Aortic smooth muscle cell (primary cell): ENCODE measurements around the gene CCDC157. TPM values are rescaled to one million over a fixed set of nuclear protein-coding genes. Genes with fewer than 3 reads are reported as not detected.

Experiments
- total RNA-seq: library from RNA; depleted of rRNA; stranded (reverse); fragments of >200 nt; gene quantifications from 2 replicates; pipeline ENCODE4 v1.2.3, GENCODE V29; 2014

CCDC157 gene
- total RNA-seq = 1.2 and 2.4 TPM in 2 replicates

GRCh38 chr22:30356449-30357235 lies at the start of gene CCDC157, which contains the start of gene SF3A1:
TSS of gene CCDC157 (plus strand) at chr22:30357007. CDS start at chr22:30366001, 8,994 bp downstream.
TSS of gene SF3A1 (minus strand) at chr22:30356894. CDS start at chr22:30356792, 102 bp downstream.

GRCh38 chr22:30326706-30327362 lies 30.0 kb upstream of the CCDC157 start, which contains the start of gene TBC1D10A:
TSS of gene TBC1D10A (minus strand) at chr22:30326941. CDS start at chr22:30326881, 60 bp downstream.

GRCh38 chr22:30386960-30387827 lies 30.4 kb downstream of the CCDC157 start, which contains the start of gene RNF215:
TSS of gene RNF215 (minus strand) at chr22:30387411. CDS start at chr22:30387313, 98 bp downstream.

DNA sequence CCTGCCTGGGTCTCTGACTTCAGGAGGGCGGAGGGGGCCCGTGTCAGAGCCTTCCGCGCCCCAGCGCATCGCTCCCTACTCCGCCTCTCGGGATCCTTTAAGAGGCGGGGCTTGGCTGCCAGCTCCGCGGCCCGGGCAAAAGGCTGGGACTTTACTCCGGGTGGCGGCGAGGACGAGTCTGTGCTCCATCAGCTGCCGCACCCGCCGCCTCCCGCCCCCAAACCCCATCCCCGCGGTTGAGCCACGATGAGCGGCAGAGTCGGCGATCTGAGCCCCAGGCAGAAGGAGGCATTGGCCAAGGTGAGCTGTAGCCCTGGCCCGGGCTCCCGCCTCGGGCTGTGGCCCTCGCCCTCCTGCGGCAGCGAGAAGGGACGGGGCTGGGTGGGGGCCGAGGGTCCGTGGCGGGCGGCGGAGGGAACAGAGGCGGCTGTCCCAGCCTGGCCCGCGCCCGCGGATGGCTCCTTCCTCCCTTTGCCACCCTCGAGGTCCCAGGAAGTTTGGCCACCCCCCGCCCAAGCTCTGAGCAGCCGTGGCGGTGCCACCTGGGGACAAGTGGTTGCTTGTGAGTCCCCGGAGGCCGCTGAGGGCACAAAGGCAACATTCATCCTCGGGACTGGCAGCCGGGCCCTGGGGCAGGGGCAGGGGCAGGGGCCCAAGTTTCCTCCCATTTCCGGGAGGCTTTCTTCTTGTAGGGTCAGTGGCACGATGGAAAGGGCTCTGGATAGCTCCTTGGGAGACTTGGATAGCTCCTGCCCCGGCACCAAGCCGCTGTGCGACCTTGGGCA lies 40.3 kb downstream of the CCDC157 start, which contains the start of gene SEC14L2:
SEC14L2 (plus strand) TSS at position 148 of the 785 bp plus-strand sequence; CDS start at position 247, 99 bp downstream.

DNA sequence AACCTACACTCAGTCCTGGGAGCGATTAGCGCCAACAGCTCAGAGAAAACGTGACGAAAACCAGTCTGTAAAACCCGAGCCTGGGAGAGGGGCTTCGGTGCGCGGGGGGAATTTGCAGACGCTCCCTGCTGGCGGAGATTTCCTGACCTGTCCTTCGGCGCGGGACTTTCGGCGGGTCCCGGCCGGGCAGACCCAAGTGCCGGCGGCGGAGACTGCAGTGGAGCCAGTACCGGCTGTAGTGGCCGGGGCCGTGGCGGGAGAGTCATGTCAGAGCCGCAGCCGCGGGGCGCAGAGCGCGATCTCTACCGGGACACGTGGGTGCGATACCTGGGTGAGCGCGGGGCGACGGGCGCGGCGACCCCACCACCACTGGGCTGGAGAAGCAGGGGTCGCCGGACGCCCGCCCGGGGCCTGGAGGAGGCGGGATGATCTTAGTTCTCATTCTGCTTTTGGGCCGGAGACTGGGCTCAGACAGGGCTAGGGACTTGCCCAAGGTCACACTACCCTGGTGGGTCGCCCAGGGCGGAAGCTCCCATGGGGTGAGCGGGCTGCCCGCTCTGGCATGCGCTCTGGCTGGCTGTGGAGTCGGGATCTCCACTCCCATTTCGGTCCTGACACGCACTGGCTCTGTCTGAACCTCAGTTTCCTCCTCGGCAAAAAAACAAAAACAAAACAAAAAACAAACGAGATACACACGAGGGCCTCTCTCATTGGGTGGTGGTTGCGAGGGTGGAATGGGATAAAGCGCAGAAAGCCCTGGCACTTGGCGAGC lies 69.0 kb downstream of the CCDC157 start, which contains the start of gene MTFP1:
MTFP1 (plus strand) TSS at position 153 of the 772 bp plus-strand sequence; CDS start at position 265, 112 bp downstream.

Other genes starting within 250 kb of the CCDC157 start
- 13.5 and 49.1 TPM in 2 replicates for gene LIF, start 110.2 kb upstream of the CCDC157 start, total RNA-seq
- not detected in 2 replicates for gene OSM, start 90.2 kb upstream of the CCDC157 start, total RNA-seq
- gene CASTOR1, start 67.5 kb upstream of the CCDC157 start, total RNA-seq = 3.6 and 5.9 TPM in 2 replicates
- gene TBC1D10A, start 30.1 kb upstream of the CCDC157 start, total RNA-seq = 7.0 and 8.5 TPM in 2 replicates
- gene SF3A1, start 113 bp upstream of the CCDC157 start, total RNA-seq = 25.5 and 28.1 TPM in 2 replicates
- 21.0 and 25.9 TPM in 2 replicates for gene RNF215, start 30.4 kb downstream of the CCDC157 start, total RNA-seq
- 10.2 and 11.6 TPM in 2 replicates for gene SEC14L2, start 40.0 kb downstream of the CCDC157 start, total RNA-seq
- gene MTFP1, start 68.8 kb downstream of the CCDC157 start, total RNA-seq = 3.1 and 5.4 TPM in 2 replicates
- not detected in 2 replicates for gene SEC14L3, start 115.0 kb downstream of the CCDC157 start, total RNA-seq
- under 0.01 TPM in 1 of 2 replicates, not detected in the other for gene SEC14L4, start 148.7 kb downstream of the CCDC157 start, total RNA-seq
- gene SEC14L6, start 189.7 kb downstream of the CCDC157 start, total RNA-seq = 0.12 and 0.13 TPM in 2 replicates
- 0.06 TPM in 1 of 2 replicates, not detected in the other for gene GAL3ST1, start 217.7 kb downstream of the CCDC157 start, total RNA-seq
- 80.8 and 106 TPM in 2 replicates for gene PES1, start 234.9 kb downstream of the CCDC157 start, total RNA-seq